Stimulated activated CD8-positive, alpha-beta memory T cell treated with anti-CD3 and anti-CD28 coated beads, Interleukin-7, amount 100 ng/mL, for 48 hours (primary cell): ENCODE results near the gene GIPC3.
A peak's percentile ranks its signal among the peaks of the same experiment; 100 is the strongest.
"Not testable (repeated sequence)": the region's sequence is repeated elsewhere in the genome, so short reads cannot be mapped to it uniquely, and the experiment has no call there.

Experiments used
- DNase-seq, 2 donors: peaks; one replicate each; pipeline ENCODE4 v3.0.0-alpha.2; 2020; ENCODE audit warnings: low read depth in 1 of 2; ENCODE audit errors: extremely low read depth in 1 of 2

GIPC3 gene

GRCh38 chr19:3615524-3616135 lies 30.4 kb downstream of the GIPC3 start:
- no peak for DNase-seq

DNA sequence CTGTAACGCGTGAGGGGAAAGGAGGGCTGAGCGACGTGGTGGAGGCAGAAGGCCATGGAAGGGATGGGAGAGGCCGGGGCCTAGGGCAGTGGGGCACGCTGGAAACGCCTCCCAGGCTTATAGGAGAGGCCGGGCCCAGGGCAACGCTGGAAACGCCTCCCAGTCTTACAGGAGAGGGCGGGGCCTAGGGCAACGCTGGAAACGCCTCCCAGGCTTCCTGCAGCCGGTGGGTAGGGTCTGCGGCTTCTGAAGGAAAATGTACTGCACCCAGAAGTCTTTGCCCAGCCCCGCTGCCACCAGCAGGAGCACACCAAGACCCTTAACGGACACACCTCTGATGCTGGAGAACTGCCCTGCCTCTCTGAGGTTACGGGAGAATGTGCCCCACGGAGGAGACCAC lies 32.2 kb downstream of the GIPC3 start:
- DNase-seq = no peak

- DNase-seq = no peak
These were observed 33.0 kb downstream of the GIPC3 start for GRCh38 chr19:3618144-3618810.

DNA sequence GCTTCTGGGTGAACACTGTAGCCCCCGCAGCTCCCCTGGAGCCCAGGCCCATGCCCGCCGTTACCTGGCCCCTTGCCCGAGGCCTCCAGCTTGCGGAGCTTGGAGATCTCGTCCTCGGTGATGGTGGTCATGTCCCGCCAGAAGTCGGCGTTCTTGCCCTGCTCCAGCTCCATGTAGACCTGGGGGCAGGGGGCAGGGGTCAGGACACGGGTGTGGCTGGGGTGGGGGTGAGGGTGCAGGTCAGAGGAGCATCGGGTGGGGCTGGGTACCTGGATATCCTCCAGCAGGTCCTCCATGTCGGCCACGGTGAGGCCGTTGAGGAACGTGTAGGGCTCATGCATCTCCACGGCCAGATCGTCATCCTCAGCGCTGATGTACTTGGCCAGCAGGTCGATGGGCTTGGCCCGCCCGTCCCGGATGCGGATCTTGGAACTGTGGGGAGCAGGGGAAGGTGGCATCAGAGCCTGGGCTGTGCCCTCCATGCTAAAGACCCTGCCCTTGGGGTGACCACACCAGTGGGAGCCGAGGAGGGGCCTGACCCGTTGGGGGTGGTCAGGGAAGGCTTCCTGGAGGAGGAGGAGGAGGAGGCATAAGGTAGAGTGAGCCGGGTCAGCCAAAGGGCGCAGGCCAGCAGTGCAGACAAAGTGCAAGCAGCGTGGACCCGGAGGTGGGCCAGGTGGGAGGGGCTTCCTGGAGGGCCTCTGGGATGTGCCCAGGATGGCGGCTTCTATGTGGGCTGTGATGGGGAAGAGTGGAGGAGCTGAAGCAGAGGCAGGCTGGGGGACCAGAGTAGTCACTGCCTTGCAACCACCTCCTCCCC lies 33.7 kb downstream of the GIPC3 start:
- no peak for DNase-seq

DNA sequence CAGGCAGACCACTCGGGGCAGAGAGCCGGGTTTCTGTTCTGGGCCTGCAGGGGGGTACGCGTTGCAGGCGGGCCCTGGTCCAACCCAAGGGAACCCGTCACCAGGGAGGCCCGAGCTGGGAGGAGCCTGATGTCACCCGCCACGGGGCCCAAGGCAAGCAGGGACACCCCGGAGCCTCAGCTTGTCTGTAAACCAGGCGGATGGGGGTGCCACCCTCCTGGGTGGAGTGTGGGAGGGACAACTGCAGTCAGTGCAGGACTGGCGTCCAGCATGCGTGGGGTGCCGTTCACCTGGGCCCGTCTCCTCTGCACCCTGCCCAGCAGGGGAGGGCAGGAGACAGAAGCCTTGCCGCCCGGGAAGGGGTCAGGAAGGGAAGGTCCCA lies 34.3 kb downstream of the GIPC3 start:
- no peak for DNase-seq

DNA sequence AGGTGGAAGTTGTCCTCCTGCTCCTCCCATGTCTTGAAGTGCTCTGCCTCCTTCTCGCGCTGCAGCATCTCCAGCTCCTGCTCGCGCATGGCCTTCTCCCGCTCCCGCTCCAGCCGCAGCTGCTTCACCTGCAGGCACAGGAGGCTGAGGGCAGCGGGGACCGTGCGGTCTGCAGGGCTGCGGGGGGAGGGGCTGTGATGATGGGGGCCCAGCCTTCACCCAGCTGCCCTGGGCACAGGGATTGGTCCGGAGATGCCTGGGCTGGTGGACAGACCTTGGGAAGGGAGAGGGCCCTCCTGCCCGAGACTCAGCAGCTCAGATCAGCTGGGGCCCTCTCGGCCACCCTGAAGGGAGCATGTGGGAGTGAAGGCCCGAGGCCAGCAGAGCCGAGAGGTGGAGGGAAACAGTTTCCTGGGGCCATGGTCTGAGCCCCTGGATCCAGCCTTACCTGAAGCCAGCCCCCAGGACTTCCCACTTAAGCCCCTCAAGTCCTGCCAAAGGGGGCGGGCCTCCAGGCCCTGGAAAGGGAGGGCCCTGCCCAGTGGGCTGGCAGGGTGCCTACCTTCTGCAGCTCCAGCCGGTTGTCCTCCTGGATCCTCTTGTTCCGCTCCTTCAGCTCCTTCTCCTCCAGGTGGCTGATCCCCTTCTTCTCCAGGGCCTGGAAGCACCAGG lies 35.0 kb downstream of the GIPC3 start:
- no peak for DNase-seq

DNA sequence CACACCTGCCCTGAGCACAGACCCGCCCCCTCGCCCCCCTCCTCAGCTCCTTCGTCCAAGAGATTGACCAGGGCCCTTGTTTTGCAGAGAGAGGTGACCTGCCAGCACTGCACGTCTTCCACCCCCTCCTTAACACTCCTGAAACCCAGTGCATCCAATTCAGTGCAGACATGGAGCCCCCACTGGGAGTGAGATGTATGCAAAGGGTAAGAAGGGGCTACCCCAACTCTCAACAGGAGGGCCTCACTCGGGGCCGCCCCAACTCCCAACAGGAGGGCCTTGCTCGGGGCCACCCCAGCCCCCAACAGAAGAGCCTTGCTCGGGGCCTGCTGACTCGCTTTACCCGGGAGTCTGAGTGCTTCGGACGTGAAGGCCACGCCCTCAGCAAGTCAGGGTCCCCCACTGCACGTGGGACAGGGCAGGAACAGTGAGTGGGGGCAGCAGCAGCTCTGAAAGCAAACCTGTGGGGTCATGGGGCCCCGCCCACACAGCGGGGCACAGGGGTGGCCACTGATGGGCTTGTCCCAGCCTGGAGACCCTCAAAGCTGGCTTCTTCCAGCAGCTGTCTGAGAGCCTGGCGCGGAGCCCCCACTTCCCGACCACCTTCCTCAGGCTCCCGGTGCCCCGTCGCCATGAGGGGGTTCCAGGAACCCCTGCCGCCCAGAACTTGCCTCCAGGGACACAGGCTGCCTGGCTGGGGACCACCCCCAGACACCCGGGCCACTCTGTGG lies 35.7 kb downstream of the GIPC3 start:
- no peak for DNase-seq

DNA sequence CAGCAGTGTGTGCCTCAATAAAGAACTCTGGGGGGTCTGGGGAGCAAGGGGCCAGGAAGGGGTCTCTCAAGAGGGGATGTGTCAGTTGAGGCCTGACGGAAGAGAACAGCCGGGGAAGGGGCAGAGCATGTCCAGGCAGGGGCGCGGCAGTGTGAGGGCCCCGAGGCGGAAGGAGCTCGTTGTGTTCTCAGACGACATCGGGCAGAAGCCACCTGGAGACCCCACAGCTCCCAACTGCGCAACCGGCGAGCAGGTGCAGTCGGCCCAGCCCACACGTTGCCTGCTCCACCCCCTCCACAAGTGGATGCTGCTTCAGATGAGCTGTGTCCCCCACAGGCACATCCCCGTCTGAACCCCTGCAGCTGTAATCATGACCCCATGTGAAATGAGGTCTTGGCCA lies 36.4 kb downstream of the GIPC3 start:
- no peak for DNase-seq

GRCh38 chr19:3622224-3622623 lies 36.9 kb downstream of the GIPC3 start:
- no peak for DNase-seq

- DNase-seq = no peak
These were observed 38.4 kb downstream of the GIPC3 start for GRCh38 chr19:3623716-3624115.

GRCh38 chr19:3625996-3626472 lies 40.8 kb downstream of the GIPC3 start:
- DNase-seq = no peak

DNA sequence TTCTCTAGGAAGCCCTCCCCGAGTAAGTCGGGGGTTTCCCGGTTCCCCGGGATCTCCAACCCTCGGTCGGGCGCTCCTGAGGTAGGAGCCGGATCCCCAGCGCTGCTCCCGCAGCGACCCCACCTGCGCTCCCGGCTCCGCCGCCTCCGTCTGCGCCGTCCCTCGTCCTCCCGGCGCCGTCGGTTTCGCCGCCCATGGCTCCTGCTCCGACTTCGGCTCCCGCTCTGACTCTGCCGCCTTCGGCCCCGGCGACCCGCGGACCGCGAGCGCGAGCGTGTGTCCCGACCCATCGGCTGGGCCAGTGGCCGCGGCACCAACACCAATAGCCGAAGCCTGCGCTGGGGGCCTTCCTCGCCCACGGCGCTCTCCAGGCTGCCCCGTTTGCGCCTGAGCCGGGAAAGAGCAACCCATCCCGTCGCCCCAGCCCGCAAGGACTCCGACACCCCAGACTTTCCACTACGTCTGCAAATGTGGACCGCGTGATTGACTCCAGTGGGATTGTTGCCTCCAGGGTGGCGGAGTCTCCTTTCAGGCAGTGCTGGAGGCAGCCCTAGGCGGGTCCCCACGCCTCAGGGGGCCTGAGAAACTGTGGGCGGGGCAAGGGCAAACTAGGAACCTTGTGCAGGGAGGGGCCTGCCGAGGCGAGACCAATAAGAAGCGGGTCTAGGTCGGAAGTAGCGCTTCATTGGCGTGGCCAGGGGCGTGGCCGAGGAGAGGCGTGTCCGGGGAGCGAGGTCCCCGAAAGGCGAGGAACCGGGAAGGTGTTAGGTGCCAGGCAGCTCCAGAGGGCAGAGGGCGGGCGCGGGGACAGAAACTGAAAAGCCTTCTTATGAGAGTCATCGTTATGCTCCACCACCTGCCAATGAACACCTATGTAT lies 41.4 kb downstream of the GIPC3 start, which contains the start of gene CACTIN:
TSS of gene CACTIN (minus strand) at position 318 of the 878 bp plus-strand sequence. CDS start at position 290, 28 bp downstream.
- DNase-seq = peak; percentile 96 to 99

DNA sequence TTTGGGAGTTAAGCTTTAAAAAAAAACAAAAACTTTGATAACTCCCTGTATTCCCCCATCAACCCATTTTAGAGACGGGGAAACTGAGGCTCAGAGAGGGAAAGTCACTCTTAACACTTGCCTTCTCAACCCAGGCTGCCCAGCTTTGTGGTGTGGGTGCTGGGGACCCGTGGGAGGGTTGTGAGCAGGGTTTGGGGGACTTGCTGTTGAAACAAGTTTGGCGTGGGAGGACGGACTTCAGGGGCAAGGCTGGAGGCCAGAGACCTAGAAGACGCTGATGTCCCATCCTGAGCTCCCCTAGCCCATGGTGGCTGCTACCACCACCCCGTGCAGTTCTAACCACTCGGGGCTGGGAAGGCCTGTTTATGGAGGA lies 42.1 kb downstream of the GIPC3 start:
- no peak for DNase-seq

DNA sequence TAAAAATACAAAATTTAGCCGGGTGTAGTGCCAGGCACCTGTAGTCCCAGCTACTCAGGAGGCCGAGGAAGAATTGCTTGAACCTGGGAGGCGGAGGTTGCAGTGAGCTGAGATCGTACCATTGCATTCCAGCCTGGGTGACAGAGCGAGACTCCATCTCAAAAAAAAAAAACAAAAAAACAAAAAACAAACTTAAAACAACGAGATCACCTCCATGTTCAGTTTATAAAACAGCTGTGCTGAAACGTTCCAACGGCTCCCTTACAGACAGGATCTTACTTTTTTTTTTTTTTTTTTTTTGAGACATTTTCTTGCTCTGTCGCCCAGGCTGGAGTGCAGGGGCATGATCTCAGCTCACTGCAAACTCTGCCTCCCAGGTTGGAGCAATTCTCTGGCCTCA lies 43.5 kb downstream of the GIPC3 start:
- not testable (repeated sequence) for DNase-seq

GRCh38 chr19:3631053-3631861 lies 46.0 kb downstream of the GIPC3 start:
- DNase-seq = no peak

DNA sequence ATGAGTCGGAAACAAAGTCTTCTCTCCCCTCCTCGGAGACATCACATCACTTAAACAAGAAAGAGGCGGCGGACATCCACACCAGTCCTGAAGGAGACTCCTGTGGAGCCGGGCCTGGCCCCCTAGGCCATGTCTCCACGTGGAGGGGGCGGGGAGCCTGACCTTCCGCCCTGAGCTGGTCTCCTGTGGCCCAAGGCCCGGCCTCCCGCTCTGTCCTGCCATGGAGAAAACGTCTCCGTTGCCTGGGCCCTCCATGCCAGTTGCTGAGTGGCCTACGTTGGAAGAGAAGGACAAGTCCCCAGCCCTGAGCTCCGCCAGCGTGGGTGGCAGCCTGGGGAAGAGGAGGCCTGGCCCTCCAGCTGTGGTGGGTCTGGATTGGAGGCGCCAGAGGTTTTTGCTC lies 46.8 kb downstream of the GIPC3 start:
- no peak for DNase-seq

- no peak for DNase-seq
These were observed 47.7 kb downstream of the GIPC3 start for GRCh38 chr19:3632739-3633558.

GRCh38 chr19:3633559-3633988 lies 48.3 kb downstream of the GIPC3 start:
- DNase-seq = no peak
